GM18517 (cell line): ENCODE measurements around the gene GDF7.

Experiments used
- ATAC-seq: cut with Tn5 transposase; IDR thresholded peaks from one replicate; pipeline ENCODE4 v1.9.1; 2021; ENCODE audit warnings: mild to moderate bottlenecking, moderate library complexity; ENCODE audit not compliant: unreplicated experiment

The GDF7 gene

GRCh38 chr2:20643060-20643459, 23.9 kb upstream of the GDF7 start:
- ATAC-seq, result no peak

- no peak for ATAC-seq
Measured at GRCh38 chr2:20643826-20644225, 23.1 kb upstream of the GDF7 start.

DNA sequence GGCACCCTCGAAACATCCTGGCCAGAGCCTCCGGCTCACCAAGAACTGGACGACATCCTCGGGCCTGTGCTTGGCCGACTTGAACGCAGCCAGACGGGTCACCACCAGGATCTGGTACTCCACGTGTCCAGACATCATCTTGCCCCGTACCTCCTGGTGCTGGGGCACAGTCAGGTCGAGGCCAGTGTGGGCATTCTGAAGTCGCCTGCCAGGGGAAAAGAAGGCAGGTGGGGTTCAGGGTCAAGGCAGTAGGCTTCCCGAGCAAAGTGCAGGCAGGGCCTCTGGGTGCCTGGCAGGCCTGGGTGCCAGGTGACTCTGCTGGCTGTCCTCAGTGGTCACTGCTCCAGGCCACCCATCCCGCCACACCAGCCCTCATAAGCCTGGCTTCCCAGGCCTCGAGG, 21.6 kb upstream of the GDF7 start:
- no peak for ATAC-seq

- ATAC-seq, result no peak
Measured at GRCh38 chr2:20645761-20646160, 21.2 kb upstream of the GDF7 start.

- ATAC-seq, result no peak
Measured at GRCh38 chr2:20646446-20646845, 20.5 kb upstream of the GDF7 start.

- ATAC-seq, result no peak
Measured at GRCh38 chr2:20647211-20647610, 19.7 kb upstream of the GDF7 start.

- ATAC-seq, result no peak
Measured at GRCh38 chr2:20647738-20648137, 19.2 kb upstream of the GDF7 start.

DNA sequence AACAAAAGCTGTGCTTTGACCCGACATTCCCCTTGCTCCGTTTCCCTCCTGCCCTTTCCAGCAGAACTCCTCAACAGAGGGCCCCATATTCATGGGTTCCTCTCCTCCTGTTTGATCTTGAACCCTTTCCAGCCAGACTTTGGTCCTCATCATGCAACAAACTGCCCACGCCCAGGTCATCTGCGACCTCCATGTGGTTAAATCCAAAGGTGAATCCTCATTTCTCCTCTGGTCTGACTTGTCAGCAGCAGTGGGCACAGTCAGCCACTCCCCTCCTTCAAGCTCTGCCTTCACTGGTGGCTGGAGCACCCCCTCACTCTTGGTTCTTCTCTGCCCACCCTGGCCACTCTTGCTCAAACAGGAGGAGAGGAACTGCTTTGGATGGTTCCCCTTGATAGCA, 18.7 kb upstream of the GDF7 start:
- ATAC-seq, result no peak

DNA sequence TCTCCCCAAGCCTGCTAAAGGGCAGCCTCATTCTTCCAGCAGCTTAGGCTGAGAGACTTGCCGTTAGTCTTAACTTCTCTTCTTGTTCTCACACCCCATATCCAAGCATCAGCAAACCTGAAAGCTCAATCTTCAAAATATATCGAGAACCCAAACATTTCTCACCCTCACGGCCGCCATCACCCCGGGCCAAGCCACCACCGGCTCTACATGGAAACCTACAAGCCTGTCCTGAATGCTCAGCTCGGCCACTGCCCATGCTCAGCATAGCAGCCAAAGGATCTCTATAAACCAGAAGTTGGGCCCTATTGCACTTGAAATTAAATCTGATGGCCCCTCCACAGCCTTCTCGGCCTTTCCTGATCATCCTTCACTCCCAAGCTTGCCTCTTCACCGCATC, 18.1 kb upstream of the GDF7 start:
- no peak for ATAC-seq

- no peak for ATAC-seq
Measured at GRCh38 chr2:20649576-20649975, 17.4 kb upstream of the GDF7 start.

DNA sequence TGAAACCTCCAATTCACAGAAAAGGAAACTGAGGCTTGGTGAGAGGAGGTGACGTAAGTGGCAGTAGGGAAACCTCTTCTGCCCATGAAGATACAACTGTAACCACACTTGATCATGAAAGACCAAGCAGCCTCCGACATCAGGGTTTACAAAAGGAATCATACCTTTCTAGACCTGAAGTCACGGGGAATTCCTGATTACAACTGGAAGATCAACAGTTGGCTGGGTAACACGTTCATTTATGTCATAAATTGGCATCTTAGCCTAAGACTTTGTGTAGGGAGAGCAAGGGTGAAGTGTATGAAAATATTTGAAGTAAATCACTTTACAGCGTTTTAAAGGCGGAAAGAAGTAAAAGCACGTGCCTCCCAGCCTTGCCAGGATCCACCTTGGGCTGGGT, 17.0 kb upstream of the GDF7 start:
- no peak for ATAC-seq

- ATAC-seq, result peak; percentile 11
Measured at GRCh38 chr2:20650393-20650876, 16.5 kb upstream of the GDF7 start.

DNA sequence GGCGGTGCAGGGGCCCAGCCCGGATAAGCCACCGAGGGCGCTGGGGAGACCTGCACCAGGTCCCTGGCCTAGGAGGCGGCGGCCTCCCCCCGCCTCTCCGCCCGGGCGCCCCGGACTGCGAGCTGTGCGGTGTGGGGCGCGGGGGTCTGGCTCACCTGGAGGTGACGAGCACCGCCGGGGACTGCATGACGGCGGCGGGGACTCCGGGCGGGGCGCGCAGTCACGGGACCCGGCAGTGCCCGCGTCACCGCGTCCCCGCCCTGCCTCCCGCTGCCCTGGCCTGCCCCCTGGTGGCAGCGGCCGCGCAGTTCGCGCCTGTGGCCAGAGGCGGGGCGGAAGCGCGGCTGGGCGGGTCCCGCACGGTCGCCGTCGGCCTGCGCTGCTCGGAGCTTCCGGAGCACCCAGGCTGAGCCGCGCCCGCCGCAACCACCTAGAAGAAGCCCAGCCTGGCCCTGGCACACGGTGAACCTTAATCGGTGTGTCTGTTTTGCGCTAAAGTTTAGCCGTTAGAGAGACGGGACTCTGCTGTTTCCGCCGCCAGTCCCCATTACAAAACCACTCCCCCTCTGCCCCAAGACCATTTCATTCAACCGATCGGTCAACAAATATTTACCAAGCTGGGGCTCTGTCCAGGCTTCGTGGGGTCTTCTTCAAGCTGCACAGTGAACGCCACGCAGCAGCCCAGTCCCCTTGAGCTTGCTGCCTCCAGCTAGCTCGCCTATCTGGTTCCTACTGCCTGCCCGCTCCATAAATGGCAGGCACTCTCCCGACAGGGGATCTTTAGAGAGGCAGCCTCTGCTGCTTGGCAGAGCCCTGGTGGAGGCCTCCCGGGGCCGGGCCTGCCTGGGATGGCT, 15.8 kb upstream of the GDF7 start, which contains the start of gene HS1BP3:
HS1BP3 (minus strand) TSS at position 222 of the 854 bp plus-strand sequence; CDS start at position 187, 35 bp downstream.
- peak; percentile 90 for ATAC-seq

- ATAC-seq, result no peak
Measured at GRCh38 chr2:20651731-20652099, 15.2 kb upstream of the GDF7 start.

DNA sequence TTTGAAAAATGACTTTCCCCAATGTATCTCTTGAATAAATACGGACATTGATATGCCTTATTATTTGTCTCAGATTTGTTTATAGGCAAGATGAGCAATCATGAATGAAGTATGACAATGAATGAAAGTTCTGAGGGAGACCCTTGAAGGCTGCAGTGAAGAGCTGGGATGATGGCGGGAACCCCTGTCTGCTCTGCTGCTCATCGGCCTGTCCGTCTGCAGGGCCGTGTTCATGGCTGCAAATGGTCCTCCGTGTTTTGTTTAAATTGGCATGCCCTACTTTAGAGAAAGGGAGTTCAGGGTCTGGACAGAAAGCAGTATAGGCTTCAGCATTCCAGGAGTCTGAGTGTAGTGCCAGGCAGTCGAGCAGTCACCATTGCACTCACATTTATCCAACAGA, 14.8 kb upstream of the GDF7 start:
- no peak for ATAC-seq

GRCh38 chr2:20652673-20653575, 14.0 kb upstream of the GDF7 start:
- no peak for ATAC-seq

GRCh38 chr2:20653695-20654534, 13.0 kb upstream of the GDF7 start:
- no peak for ATAC-seq

- ATAC-seq, result no peak
Measured at GRCh38 chr2:20654535-20654813, 12.5 kb upstream of the GDF7 start.

DNA sequence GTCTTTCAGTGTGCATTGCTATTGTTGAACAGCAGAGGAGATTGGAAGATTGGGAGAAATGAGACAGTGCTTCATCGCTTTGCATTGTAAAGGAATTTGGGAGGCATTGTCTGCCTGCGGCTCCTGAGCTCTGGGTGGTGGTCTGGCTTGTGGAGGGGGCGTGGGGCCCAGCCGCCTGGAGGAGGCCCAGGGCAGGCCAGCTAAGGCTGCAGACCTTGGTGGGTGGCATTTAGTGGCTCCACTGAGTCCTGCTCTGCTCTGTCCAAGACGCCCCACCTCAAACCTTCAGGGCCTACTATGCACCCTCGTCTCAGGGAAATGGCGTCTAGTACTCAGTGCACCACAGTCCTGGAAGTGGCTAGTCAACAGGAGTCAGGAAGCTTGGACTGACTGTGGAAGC, 10.4 kb upstream of the GDF7 start:
- no peak for ATAC-seq

DNA sequence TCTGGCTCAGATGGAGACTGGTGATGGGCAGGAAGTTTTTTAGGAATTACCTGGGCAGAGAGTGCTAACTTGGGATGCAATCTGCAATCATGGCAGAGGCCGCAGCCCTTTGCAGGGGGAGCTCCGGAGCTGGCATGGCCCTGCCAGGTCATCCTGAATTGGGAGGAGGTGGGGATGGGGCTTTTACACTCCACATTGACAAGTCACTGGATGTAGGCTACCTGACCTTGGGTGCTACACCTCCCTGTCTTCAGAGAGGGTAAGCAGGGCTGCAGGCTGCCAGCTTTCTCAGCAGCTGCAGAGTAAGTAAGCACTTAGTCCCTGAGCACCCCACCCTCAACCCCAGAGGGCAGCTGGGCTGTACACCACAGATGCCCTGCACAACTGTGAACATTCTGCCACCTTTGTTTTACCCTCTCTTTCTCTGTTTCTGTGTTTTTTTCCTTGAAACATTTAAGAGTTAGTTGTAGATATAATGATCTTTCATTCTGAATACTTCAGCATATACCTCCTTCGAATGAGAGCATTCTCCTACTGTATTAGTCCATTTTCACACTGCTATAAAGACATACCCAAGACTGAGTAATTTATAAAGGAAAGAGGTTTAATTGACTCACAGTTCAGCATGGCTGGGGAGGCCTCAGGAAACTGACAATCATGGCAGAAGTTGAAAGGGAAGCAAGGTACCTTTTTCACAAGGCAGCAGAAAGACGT, 9.3 kb upstream of the GDF7 start:
- no peak for ATAC-seq
